Panc1 (cell line): ENCODE measurements around the gene ZDHHC1. TPM values are rescaled to one million over a fixed set of nuclear protein-coding genes. Genes with fewer than 3 reads are reported as not detected.

Source experiments
- ATAC-seq: fragments of 200-7000 bp; cut with Tn5 transposase; 2 replicates; pipeline ENCODE4 v1.9.1; 2020; ENCODE audit warnings: mild to moderate bottlenecking, moderate library complexity
- BruUV-seq: library from RNA; stranded (reverse); fragments of 400-500 nt; replicated peaks from 2 replicates; lab custom pipeline; 2021; lab: Mats Ljungman, UMichigan
- CTCF ChIA-PET: fragments of 300-600 bp; sonication (Branson Sonifier 250); formaldehyde crosslinking; loops from one replicate; lab custom pipeline; 2022; ENCODE audit warnings: antibody characterized with exemption; lab: Charles Lee
- POLR2A ChIA-PET: fragments of 300-600 bp; sonication (Branson Sonifier 250); formaldehyde crosslinking; loops from one replicate; lab custom pipeline; 2022; ENCODE audit warnings: antibody characterized with exemption; lab: Charles Lee
- DNase-seq: peaks from one replicate; pipeline ENCODE4 v3.0.0-alpha.2; 2010; ENCODE audit warnings: low read depth, low spot score
- H3K27ac ChIP-seq: 2 replicates; pipeline ENCODE4 v1.5.1; 2011; ENCODE audit warnings: mild to moderate bottlenecking, low read length, inconsistent platforms
- H3K27me3 ChIP-seq: fragments of 200-500 bp; sonication (Bioruptor generic); 2 replicates; pipeline ENCODE4 v1.6.0; 2014; ENCODE audit warnings: low read length, inconsistent platforms; ENCODE audit not compliant: control insufficient read depth, insufficient read depth
- H3K36me3 ChIP-seq: fragments of 200-500 bp; sonication (Bioruptor generic); 2 replicates; pipeline ENCODE4 v1.5.1; 2014; ENCODE audit warnings: inconsistent platforms, mild to moderate bottlenecking, low read length, moderate library complexity; ENCODE audit not compliant: control insufficient read depth, insufficient read depth
- H3K4me1 ChIP-seq: 2 replicates; pipeline ENCODE4 v1.5.1; 2011; ENCODE audit warnings: inconsistent platforms, mild to moderate bottlenecking, low read length, moderate library complexity; ENCODE audit not compliant: control insufficient read depth, insufficient read depth
- H3K4me3 ChIP-seq, 2 experiments: 2 replicates each; pipeline ENCODE4 v1.5.1; 2011 to 2012; ENCODE audit warnings: low read depth in 2 of 2, low read length in 2 of 2, mild to moderate bottlenecking in 2 of 2, inconsistent platforms in 1 of 2, moderate library complexity in 1 of 2
- H3K9me3 ChIP-seq: fragments of 200-500 bp; sonication (Bioruptor generic); 2 replicates; pipeline ENCODE4 v1.5.1; 2014; ENCODE audit warnings: low read depth, mild to moderate bottlenecking, inconsistent platforms, low read length, moderate library complexity; ENCODE audit not compliant: control insufficient read depth, insufficient read depth
- POLR2AphosphoS5 ChIP-seq: IDR thresholded peaks from 2 replicates; pipeline ENCODE4 v1.6.1; 2012; ENCODE audit warnings: mild to moderate bottlenecking, low read depth, low read length, moderate library complexity
- SIN3A ChIP-seq: IDR thresholded peaks from 2 replicates; pipeline ENCODE4 v1.6.1; 2012; ENCODE audit warnings: low read depth, mild to moderate bottlenecking, low read length, moderate library complexity, borderline replicate concordance; ENCODE audit not compliant: insufficient read depth
- TCF7L2 ChIP-seq: IDR thresholded peaks from 2 replicates; pipeline ENCODE4 v1.6.1; 2011; ENCODE audit warnings: mild to moderate bottlenecking, low read depth, low read length, inconsistent platforms
- in situ Hi-C: cut with HindIII; loops from 2 replicates; pipeline ENCODE4 v1.10.0; 2016; ENCODE audit warnings: low sequenced_read_pairs, low pct_unique_long_range_greater_than_20kb
- intact Hi-C: fragments of 100-400 bp; cut with micrococcal nuclease; formaldehyde crosslinking; loops from one replicate; pipeline ENCODE4 v1.10.0; 2022; ENCODE audit not compliant: unreplicated experiment
- total RNA-seq: library from RNA; stranded (reverse); gene quantifications from one replicate; pipeline ENCODE4 v1.2.1, GENCODE V29; 2021; ENCODE audit not compliant: unreplicated experiment
- TF ChIP-seq, protein P1 (sequence below): fragments of 450-650 bp; IDR thresholded peaks from 2 replicates; pipeline ENCODE4 v1.5.1; 2017; ENCODE audit warnings: mild to moderate bottlenecking
- TF ChIP-seq, protein P2 (sequence below), 2 experiments: IDR thresholded peaks; 2 replicates each; pipeline ENCODE4 v1.6.1; 2011 to 2012; ENCODE audit warnings: low read depth in 2 of 2, control low read depth in 1 of 2, low read length in 1 of 2, mild to moderate bottlenecking in 1 of 2, moderate library complexity in 1 of 2; ENCODE audit not compliant: insufficient read depth in 1 of 2

ZDHHC1 gene
- total RNA-seq, 1 experiment from 2014 or later = 7.8 TPM

DNA sequence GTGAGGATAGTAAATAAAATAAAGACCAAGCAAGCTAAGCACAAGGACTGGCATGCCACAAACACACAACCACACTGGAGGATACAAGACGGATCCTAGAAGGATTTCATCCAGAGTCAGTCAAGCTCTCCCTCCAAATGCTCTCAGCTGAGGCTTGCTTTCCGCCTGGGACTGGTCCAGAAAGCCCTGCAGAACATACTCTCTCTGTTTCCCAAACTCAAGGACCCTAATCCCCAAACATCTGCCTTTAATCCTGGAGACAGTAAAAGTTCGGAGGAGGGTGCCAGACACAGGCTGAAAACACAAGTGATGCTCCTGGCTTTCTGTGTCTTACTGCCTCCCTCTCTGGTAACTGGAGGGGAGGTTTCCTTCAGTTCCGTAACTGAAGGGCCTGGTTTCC, 9.3 kb upstream of the ZDHHC1 start:
- H3K36me3 ChIP-seq = no peaks in the 10 kb centered on the region
- in situ Hi-C loops = no loop called here
- H3K27me3 ChIP-seq = no peaks in the 10 kb centered on the region; the same call in 1 of the 2 replicates
- TF ChIP-seq POLR2AphosphoS5 (no peak), SIN3A (no peak), TCF7L2 (no peak)
- TF ChIP-seq, protein P1, sequence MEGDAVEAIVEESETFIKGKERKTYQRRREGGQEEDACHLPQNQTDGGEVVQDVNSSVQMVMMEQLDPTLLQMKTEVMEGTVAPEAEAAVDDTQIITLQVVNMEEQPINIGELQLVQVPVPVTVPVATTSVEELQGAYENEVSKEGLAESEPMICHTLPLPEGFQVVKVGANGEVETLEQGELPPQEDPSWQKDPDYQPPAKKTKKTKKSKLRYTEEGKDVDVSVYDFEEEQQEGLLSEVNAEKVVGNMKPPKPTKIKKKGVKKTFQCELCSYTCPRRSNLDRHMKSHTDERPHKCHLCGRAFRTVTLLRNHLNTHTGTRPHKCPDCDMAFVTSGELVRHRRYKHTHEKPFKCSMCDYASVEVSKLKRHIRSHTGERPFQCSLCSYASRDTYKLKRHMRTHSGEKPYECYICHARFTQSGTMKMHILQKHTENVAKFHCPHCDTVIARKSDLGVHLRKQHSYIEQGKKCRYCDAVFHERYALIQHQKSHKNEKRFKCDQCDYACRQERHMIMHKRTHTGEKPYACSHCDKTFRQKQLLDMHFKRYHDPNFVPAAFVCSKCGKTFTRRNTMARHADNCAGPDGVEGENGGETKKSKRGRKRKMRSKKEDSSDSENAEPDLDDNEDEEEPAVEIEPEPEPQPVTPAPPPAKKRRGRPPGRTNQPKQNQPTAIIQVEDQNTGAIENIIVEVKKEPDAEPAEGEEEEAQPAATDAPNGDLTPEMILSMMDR = no peak
- TF ChIP-seq, protein P2, sequence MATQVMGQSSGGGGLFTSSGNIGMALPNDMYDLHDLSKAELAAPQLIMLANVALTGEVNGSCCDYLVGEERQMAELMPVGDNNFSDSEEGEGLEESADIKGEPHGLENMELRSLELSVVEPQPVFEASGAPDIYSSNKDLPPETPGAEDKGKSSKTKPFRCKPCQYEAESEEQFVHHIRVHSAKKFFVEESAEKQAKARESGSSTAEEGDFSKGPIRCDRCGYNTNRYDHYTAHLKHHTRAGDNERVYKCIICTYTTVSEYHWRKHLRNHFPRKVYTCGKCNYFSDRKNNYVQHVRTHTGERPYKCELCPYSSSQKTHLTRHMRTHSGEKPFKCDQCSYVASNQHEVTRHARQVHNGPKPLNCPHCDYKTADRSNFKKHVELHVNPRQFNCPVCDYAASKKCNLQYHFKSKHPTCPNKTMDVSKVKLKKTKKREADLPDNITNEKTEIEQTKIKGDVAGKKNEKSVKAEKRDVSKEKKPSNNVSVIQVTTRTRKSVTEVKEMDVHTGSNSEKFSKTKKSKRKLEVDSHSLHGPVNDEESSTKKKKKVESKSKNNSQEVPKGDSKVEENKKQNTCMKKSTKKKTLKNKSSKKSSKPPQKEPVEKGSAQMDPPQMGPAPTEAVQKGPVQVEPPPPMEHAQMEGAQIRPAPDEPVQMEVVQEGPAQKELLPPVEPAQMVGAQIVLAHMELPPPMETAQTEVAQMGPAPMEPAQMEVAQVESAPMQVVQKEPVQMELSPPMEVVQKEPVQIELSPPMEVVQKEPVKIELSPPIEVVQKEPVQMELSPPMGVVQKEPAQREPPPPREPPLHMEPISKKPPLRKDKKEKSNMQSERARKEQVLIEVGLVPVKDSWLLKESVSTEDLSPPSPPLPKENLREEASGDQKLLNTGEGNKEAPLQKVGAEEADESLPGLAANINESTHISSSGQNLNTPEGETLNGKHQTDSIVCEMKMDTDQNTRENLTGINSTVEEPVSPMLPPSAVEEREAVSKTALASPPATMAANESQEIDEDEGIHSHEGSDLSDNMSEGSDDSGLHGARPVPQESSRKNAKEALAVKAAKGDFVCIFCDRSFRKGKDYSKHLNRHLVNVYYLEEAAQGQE (IDR thresholded peaks at IDR 0.05; ENCODE audit: insufficient read depth in 1 of 2, low read depth in 2 of 2, low read length in 1 of 2) = no peak
- intact Hi-C loops = no loop called here
- H3K4me3 ChIP-seq = no peak overlapping the region
- no peaks in the 10 kb centered on the region for H3K4me1 ChIP-seq
- no peaks in the 10 kb centered on the region for H3K9me3 ChIP-seq
- no peak overlapping the region for H3K27ac ChIP-seq
- ChIA-PET POLR2A (interaction anchor here (0.6 kb wide), 1 partner anchor 86 kb away, joined by 3 read pairs; no protein-coding TSS in a partner anchor), CTCF (no interaction called here)
- DNase-seq (no peak), ATAC-seq (no peak)
- no TSS peak for BruUV-seq

DNA sequence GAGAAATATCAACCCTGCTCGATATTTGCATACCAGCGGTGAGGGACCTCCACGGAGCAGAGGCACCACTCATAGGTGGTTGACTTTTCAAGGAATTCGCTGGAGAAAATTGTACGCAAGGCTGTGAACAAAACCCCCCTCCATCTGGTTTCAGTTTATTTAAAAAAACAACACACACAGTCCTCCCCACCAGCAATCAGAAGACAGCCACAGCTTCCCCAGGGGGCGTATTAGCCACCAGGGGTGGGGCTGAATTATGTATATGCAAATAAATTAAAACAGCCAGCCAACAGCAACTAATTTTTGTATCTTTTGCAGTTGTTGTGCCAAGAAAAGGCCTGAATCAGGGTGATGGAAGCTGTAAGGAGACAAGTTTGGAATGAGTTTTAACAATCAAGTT, 8.8 kb upstream of the ZDHHC1 start:
- no TSS peak for BruUV-seq
- ATAC-seq (no peak), DNase-seq (no peak)
- TF ChIP-seq, protein P1 = no peak
- TF ChIP-seq TCF7L2 (no peak), POLR2AphosphoS5 (no peak), SIN3A (no peak)
- TF ChIP-seq, protein P2 (IDR thresholded peaks at IDR 0.05; ENCODE audit: insufficient read depth in 1 of 2, low read depth in 2 of 2, low read length in 1 of 2) = no peak
- intact Hi-C loops = no loop called here
- Histone ChIP-seq H3K9me3 (no peaks in the 10 kb centered on the region), H3K4me3 (no peak overlapping the region), H3K27me3 (no peaks in the 10 kb centered on the region; the same call in 1 of the 2 replicates), H3K36me3 (no peaks in the 10 kb centered on the region), H3K27ac (no peak overlapping the region), H3K4me1 (no peaks in the 10 kb centered on the region)
- in situ Hi-C loops = no loop called here
- ChIA-PET CTCF (no interaction called here), POLR2A (interaction anchor here (0.6 kb wide), 1 partner anchor 86 kb away, joined by 3 read pairs; no protein-coding TSS in a partner anchor)
